OCI-LY3 (cell line): ENCODE results near the gene SELE.

Source experiments
- EZH2phosphoT487 ChIP-seq: fragments of 200-600 bp; shearing (Covaris generic); IDR thresholded peaks from 2 replicates; pipeline ENCODE4 v1.6.1; 2018; ENCODE audit warnings: antibody characterized with exemption, mixed run types, low read depth
- TF ChIP-seq, protein P1 (sequence below): fragments of 200-600, 300-600 bp; sonication (generic); IDR thresholded peaks from 2 replicates; pipeline ENCODE4 v1.5.1; 2014; ENCODE audit warnings: antibody characterized with exemption, low read length, low read depth

DNA sequence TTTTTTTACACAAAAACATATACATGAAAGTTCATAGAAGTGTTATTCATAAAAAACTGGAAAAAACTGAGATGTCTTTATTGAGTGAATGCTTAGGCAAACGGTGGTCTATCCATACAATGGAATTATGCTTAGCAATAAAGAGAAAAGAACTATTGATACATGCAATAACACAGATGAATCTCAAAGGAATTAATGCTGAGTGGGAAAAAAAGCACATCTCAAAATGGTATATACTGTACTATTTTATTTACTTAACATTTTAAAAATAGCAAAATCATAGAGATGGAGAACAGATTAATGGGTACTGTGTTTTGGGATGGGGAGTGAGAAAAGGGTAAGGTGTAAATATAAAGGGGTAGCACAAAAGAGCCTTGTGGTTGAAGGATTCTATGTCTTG is 31.0 kb upstream of the SELE start:
- TF ChIP-seq, protein P1, sequence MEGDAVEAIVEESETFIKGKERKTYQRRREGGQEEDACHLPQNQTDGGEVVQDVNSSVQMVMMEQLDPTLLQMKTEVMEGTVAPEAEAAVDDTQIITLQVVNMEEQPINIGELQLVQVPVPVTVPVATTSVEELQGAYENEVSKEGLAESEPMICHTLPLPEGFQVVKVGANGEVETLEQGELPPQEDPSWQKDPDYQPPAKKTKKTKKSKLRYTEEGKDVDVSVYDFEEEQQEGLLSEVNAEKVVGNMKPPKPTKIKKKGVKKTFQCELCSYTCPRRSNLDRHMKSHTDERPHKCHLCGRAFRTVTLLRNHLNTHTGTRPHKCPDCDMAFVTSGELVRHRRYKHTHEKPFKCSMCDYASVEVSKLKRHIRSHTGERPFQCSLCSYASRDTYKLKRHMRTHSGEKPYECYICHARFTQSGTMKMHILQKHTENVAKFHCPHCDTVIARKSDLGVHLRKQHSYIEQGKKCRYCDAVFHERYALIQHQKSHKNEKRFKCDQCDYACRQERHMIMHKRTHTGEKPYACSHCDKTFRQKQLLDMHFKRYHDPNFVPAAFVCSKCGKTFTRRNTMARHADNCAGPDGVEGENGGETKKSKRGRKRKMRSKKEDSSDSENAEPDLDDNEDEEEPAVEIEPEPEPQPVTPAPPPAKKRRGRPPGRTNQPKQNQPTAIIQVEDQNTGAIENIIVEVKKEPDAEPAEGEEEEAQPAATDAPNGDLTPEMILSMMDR = no peak
- TF ChIP-seq EZH2phosphoT487 = no peak
